Stimulated activated CD4-positive, alpha-beta T cell treated with anti-CD3 and anti-CD28 coated beads, Interleukin-12 subunit alpha, Interleukin-12 subunit beta, amount 100 ng/mL, for 4 hours (primary cell): Measurements from ENCODE around the gene CD300H.
"Not testable (repeated sequence)": the region's sequence is repeated elsewhere in the genome, so short reads cannot be mapped to it uniquely, and the experiment has no call there.

Experiments
- DNase-seq: peaks from one replicate; pipeline ENCODE4 v3.0.0-alpha.2; 2020

CD300H gene

GRCh38 chr17:74584292-74585060 is 17.2 kb upstream of the CD300H start:
- DNase-seq = no peak

- DNase-seq = no peak
Observed at GRCh38 chr17:74582633-74583032, 15.3 kb upstream of the CD300H start.

- DNase-seq = no peak
Observed at GRCh38 chr17:74579900-74580299, 12.6 kb upstream of the CD300H start.

- no peak for DNase-seq
Observed at GRCh38 chr17:74578979-74579378, 11.7 kb upstream of the CD300H start.

GRCh38 chr17:74574489-74575142 is 7.3 kb upstream of the CD300H start:
- DNase-seq = no peak

GRCh38 chr17:74573635-74574034 is 6.3 kb upstream of the CD300H start:
- DNase-seq = not testable (repeated sequence)

- no peak for DNase-seq
Observed at GRCh38 chr17:74573169-74573568, 5.9 kb upstream of the CD300H start.

- DNase-seq = no peak
Observed at GRCh38 chr17:74571621-74572270, 4.4 kb upstream of the CD300H start.

GRCh38 chr17:74569020-74570003 is 2.0 kb upstream of the CD300H start:
- DNase-seq = no peak

GRCh38 chr17:74568106-74568873 is 981 bp upstream of the CD300H start:
- DNase-seq = no peak

GRCh38 chr17:74566132-74566753 is 1.1 kb downstream of the CD300H start:
- DNase-seq = peak; percentile 11

- no peak for DNase-seq
Observed at GRCh38 chr17:74565126-74565525, 2.2 kb downstream of the CD300H start.

- DNase-seq = no peak
Observed at GRCh38 chr17:74563358-74563757, 4.0 kb downstream of the CD300H start.

- no peak for DNase-seq
Observed at GRCh38 chr17:74561586-74561985, 5.7 kb downstream of the CD300H start.

- no peak for DNase-seq
Observed at GRCh38 chr17:74558882-74559519, 8.3 kb downstream of the CD300H start.

GRCh38 chr17:74558402-74558801 is 8.9 kb downstream of the CD300H start:
- DNase-seq = not testable (repeated sequence)

- DNase-seq = no peak
Observed at GRCh38 chr17:74555427-74555940, 11.8 kb downstream of the CD300H start.

- DNase-seq = no peak
Observed at GRCh38 chr17:74554909-74555308, 12.4 kb downstream of the CD300H start.

GRCh38 chr17:74552037-74552436 is 15.3 kb downstream of the CD300H start:
- DNase-seq = no peak

- DNase-seq = no peak
Observed at GRCh38 chr17:74550602-74551001, 16.7 kb downstream of the CD300H start.

GRCh38 chr17:74549343-74549742 is 18.0 kb downstream of the CD300H start:
- DNase-seq = no peak
